Esophagus muscularis mucosa (tissue), 3 donors: Measurements from ENCODE around the gene GALNT15.

Experiments
- POLR2AphosphoS5 ChIP-seq, 2 donors: sonication (generic); formaldehyde crosslinking; IDR thresholded peaks; one replicate each; pipeline ENCODE4 v1.6.1; 2017; ENCODE audit warnings: antibody characterized with exemption in 2 of 2
- TF ChIP-seq, protein P1 (sequence below), 3 experiments: fragments of 200-600 bp in 2 of 3; fragments of 450-650 bp in 1 of 3; sonication (generic) in 2 of 3; IDR thresholded peaks; one replicate each; pipeline ENCODE4 v1.5.1; 2017 to 2019; ENCODE audit warnings: antibody characterized with exemption in 3 of 3, mild to moderate bottlenecking in 2 of 3, moderate library complexity in 1 of 3

DNA sequence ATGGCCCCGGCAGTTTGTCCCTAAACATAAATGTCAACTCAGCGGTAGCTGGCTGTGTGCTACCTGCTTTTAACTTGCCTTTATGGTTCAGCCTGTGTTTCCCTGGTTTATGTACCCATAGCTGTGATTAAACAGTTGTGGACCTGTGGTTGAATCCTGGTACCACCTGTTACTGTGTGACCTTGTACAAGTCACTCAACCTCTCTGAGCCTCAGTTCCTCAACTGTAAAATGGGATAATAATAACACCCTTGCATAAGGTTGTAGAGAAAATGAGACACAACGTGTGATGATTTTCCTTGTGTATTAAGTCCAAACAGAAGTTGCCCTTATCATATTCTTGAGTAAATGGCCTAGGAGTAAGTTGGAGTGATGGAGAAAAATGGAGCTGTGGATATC, 6.3 kb downstream of the GALNT15 start:
- TF ChIP-seq, protein P1, sequence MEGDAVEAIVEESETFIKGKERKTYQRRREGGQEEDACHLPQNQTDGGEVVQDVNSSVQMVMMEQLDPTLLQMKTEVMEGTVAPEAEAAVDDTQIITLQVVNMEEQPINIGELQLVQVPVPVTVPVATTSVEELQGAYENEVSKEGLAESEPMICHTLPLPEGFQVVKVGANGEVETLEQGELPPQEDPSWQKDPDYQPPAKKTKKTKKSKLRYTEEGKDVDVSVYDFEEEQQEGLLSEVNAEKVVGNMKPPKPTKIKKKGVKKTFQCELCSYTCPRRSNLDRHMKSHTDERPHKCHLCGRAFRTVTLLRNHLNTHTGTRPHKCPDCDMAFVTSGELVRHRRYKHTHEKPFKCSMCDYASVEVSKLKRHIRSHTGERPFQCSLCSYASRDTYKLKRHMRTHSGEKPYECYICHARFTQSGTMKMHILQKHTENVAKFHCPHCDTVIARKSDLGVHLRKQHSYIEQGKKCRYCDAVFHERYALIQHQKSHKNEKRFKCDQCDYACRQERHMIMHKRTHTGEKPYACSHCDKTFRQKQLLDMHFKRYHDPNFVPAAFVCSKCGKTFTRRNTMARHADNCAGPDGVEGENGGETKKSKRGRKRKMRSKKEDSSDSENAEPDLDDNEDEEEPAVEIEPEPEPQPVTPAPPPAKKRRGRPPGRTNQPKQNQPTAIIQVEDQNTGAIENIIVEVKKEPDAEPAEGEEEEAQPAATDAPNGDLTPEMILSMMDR (IDR thresholded peaks at IDR 0.05) = no peak
- no peak for TF ChIP-seq POLR2AphosphoS5 (IDR thresholded peaks at IDR 0.05)
